GM19023 (cell line): ENCODE measurements around the gene SDHA.
"Not testable (repeated sequence)": the region's sequence is repeated elsewhere in the genome, so short reads cannot be mapped to it uniquely, and the experiment has no call there.

Experiments
- ATAC-seq: cut with Tn5 transposase; IDR thresholded peaks from one replicate; pipeline ENCODE4 v1.9.1; 2021; ENCODE audit warnings: mild to moderate bottlenecking, moderate library complexity; ENCODE audit not compliant: unreplicated experiment

SDHA gene

GRCh38 chr5:251975-252374, 33.9 kb downstream of the SDHA start:
- ATAC-seq = not testable (repeated sequence)

GRCh38 chr5:252546-252945, 34.4 kb downstream of the SDHA start:
- no peak for ATAC-seq

DNA sequence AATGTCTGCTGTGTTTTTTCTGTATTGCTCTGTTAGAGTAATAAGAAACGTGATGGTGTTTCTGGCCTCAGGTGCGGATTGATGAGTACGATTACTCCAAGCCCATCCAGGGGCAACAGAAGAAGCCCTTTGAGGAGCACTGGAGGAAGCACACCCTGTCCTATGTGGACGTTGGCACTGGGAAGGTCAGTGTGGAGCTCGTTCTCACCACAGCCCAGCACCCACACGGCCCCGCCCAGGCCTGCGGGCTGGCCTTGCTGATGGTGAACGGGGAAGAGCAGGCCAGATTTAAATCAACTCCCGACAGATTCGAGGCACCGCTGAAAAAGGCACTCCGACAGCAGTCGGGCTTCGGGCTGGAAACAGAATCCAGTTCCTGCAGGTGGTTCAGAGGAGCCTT, 36.2 kb downstream of the SDHA start:
- not testable (repeated sequence) for ATAC-seq

DNA sequence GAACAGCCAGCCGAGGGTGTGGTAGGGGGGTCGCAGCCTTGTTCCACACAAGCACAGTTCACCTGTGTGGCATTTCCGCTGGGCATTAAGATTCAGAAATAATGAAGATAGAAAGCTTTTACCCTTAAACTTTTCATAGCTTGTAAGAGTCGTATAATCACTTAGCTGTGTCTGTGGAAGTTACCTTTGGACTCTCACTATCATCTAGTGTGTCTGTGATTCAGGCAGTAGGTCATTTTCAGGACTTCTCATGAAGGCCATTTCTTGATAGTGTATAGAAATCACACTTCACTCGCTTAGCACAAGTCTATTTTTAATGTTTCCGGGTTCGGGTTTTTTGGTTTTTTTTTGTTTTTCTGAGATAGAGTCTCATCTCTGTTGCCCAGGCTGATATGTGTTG, 37.0 kb downstream of the SDHA start:
- not testable (repeated sequence) for ATAC-seq

DNA sequence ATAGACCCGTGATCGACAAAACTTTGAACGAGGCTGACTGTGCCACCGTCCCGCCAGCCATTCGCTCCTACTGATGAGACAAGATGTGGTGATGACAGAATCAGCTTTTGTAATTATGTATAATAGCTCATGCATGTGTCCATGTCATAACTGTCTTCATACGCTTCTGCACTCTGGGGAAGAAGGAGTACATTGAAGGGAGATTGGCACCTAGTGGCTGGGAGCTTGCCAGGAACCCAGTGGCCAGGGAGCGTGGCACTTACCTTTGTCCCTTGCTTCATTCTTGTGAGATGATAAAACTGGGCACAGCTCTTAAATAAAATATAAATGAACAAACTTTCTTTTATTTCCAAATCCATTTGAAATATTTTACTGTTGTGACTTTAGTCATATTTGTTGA, 38.2 kb downstream of the SDHA start:
- ATAC-seq = not testable (repeated sequence)

GRCh38 chr5:257148-257547, 39.0 kb downstream of the SDHA start:
- ATAC-seq = no peak

DNA sequence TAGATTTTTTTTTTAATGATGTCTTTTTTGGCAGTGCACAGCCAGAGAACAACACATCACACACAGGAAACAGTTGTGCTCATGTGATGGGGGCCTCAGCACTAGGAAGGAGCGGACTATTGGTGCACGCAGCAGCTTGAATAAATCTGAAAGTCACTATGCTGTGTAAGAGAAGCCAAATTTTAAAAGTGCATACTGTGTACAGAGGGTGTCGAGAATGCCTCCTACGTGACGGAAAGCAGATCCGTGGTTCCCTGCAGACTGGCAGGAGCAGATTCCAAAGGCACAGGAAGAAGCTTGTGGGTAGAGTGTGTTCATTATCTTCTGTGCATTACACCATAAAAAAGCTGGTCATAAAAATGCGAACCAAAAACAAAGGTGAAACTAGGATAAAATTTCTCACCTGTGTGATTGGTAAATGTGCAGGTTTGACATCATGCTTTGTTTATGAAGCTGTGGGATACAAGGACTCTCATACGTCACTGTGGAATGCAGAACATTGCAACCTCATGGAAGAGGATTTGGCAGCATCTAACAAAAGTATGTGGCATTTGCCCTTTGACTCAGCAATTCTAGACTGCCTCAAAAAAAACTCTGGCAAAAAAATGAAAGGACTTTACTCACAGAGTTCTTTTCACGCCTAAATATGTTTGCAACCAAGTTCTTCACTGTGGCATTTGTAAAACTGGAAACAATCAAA, 45.3 kb downstream of the SDHA start:
- not testable (repeated sequence) for ATAC-seq

DNA sequence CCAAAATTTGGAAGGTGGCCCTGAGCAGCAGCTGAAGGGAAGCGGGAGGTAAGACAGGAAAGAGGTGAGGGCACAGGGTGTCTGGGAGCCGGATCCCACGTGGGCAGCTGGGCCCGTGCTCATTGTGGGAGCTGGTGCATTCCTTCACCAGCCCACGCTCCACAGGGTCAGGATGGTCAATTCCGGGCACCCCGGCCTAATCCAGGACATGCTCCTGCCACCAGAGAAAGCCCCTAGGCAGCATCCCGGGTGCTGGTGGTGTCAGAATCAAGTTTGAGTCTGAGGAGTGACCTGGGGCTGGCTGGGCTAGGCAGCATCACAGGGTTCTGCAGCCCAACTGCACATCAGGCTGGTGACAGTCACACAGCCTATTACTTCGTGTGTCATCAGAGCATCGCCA, 46.2 kb downstream of the SDHA start:
- ATAC-seq = no peak

GRCh38 chr5:266311-267026, 48.3 kb downstream of the SDHA start:
- ATAC-seq = not testable (repeated sequence)

DNA sequence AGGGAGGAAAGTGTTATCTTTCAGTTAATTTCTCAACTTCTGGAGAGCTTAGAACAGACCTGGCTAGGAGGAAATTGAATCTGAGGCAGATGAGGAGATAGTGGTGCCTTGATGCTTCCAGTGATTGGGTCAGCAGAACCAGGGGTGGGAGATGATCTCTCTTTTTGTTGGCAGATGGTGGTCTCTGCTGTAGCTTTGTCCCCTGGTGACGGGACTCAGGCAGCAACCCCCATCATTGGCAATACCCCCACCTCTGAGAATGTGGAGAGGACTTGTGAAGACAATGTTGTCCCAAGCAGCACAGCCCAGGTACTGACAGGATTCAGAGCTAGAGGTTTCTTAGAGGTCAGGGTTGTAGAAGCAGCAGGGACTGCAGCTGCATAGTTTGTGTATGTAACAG, 49.6 kb downstream of the SDHA start:
- ATAC-seq = no peak

- ATAC-seq = no peak
Measured at GRCh38 chr5:270340-270739, 52.2 kb downstream of the SDHA start.

GRCh38 chr5:271828-272167, 53.7 kb downstream of the SDHA start:
- ATAC-seq = peak; percentile 0

DNA sequence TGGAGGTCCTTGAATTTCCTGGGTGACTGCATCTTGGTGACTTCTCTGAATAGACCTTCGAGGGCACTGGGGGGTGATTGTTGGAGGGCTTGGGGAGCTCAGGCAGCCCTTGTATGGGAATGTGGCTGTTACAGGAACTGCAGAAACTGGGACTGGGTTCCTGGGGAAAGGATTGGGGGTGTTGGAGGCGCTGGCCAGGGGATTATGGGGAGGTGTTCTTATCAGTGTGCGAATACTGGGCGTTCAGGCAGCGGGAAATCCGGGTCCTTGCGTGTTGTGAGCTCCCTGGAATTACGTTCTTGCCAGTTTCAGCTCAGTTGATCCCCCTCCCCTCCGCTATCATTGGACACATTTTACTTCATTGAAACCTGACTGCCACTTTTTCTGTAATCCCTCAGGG, 55.0 kb downstream of the SDHA start:
- ATAC-seq = not testable (repeated sequence)

GRCh38 chr5:273491-273890, 55.4 kb downstream of the SDHA start:
- not testable (repeated sequence) for ATAC-seq

DNA sequence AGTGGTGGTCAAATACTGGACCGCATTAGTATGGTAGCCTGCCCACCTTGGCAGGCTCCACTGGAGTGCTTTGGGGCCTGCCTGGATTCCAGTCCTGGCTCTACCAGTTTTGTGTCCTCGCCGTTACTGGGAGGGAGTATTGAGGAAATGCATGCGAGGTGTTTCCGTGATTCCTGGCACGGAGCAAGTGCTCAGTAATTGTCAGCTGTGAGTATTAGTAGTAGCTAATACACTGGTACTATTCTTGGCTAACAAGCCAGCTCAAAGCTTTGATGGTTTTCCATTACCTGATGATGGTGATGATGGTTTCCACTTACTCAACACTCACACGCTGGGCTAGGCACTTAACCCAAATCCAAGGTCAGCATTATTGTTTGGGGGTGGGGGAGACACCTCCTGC, 56.2 kb downstream of the SDHA start:
- not testable (repeated sequence) for ATAC-seq

DNA sequence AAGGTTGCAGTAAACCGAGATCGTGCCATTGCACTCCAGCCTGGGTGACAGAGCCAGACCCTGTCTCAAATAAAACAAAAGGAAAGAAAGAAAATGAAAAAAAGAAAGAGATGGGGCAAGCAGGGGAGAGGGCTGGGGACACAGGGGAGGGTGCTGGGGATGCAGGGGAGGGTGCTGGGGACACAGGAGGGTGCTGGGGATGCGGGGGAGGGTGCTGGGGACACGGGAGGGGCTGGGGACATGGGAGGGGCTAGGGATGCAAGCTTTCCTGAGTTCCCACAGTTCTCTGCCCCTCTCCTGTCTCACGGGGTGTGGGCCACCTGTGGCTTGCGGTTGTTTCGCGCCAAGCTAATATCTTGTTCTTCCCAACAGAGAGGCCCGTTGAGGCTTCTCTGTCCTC, 60.5 kb downstream of the SDHA start:
- ATAC-seq = no peak

- ATAC-seq = not testable (repeated sequence)
Measured at GRCh38 chr5:279051-279665, 61.0 kb downstream of the SDHA start.

DNA sequence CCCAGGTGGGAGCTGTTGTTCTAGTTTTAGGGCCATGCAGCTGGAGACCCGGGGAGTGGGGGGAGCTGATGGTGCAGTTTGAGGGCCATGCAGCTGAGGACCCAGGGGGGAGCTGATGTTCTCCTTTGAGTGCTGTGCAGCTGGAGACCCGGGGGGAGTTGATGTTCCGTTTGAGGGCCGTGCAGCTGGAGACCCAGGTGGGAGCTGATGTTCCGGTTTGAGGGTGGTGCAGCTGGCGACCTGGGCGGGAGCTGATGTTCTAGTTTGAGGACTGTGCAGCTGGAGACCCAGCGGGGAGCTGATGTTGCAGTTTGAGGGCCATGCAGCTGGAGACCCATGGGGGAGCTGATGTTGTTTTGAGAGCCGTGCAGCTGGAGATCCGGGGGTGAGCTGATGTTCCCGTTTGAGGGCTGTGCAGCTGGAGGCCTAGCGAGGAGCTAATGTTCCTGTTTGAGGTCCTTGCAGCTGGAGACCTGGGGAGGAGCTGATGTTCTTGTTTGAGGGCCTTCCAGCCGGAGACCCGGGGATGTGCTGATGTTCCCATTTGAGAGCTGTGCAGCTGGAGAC, 68.0 kb downstream of the SDHA start:
- ATAC-seq = no peak

GRCh38 chr5:290200-290599, 72.1 kb downstream of the SDHA start:
- not testable (repeated sequence) for ATAC-seq

DNA sequence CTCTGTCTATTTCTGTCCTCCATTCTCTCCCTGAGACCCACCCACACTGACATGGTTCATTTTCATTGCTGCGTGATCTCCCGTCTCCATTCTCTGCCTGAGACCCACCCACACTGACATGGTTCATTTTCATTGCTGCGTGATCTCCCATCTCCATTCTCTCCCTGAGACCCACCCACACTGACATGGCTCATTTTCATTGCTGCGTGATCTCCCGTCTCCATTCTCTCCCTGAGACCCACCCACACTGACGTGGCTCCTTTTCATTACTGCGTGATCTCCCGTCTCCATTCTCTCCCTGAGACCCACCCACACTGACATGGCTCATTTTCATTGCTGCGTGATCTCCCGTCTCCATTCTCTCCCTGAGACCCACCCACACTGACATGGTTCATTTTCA, 73.2 kb downstream of the SDHA start:
- not testable (repeated sequence) for ATAC-seq

DNA sequence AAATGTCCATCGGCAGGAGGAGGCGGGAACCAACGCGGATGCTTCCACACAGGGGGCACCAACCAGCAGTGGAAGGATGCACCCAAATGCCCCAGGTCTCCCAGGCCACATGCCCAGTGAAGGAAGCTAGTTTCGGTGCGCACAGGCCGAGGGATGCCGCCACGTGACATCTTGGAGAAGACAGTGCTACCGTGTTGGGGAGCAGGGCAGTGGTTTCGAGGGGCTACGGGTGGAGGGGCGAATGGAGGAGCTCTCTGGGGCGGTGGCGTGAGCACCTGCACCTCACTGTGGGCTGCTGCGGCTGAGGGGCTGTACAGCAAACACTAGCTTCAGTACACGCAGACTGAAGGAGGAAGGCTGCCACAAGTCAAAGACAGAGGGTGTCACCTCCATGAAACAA, 76.7 kb downstream of the SDHA start:
- ATAC-seq = not testable (repeated sequence)

- not testable (repeated sequence) for ATAC-seq
Measured at GRCh38 chr5:296207-296606, 78.1 kb downstream of the SDHA start.
